Transverse colon (tissue), 4 donors: ENCODE measurements around the gene PDXP. TPM values are rescaled to one million over a fixed set of nuclear protein-coding genes. Genes with fewer than 3 reads are reported as not detected.

Experiments
- DNase-seq: peaks from one replicate; pipeline ENCODE4 v3.0.0-alpha.2; 2019
- H3K27ac ChIP-seq, 4 donors: fragments of 200-600 bp; sonication (generic); 2 replicates each; pipeline ENCODE4 v1.5.1; 2016 to 2018; ENCODE audit warnings: inconsistent platforms in 4 of 4
- H3K27me3 ChIP-seq: fragments of 200-600 bp; sonication (generic); 2 replicates; pipeline ENCODE4 v1.5.1; 2017; ENCODE audit warnings: inconsistent platforms
- H3K36me3 ChIP-seq, 4 donors: fragments of 200-600 bp; sonication (generic); 2 replicates each; pipeline ENCODE4 v1.5.1; 2017 to 2019; ENCODE audit warnings: inconsistent platforms in 4 of 4
- H3K4me1 ChIP-seq, 4 donors: fragments of 200-600 bp; sonication (generic); 2 replicates each; pipeline ENCODE4 v1.5.1; 2017 to 2020; ENCODE audit warnings: inconsistent platforms in 4 of 4
- H3K4me3 ChIP-seq, 4 donors: fragments of 200-600 bp; sonication (generic); 1 replicate in 1 of 4; 2 replicates in 3 of 4; pipeline versions ENCODE4 v1.5.1 to v1.6.1; 2017 to 2019; ENCODE audit warnings: inconsistent platforms in 4 of 4
- H3K9me3 ChIP-seq, 2 donors: fragments of 200-600 bp; sonication (generic); 2 replicates each; pipeline ENCODE4 v1.5.1; 2017 to 2019; ENCODE audit warnings: inconsistent platforms in 2 of 2
- CTCF ChIP-seq, 5 experiments: fragments of 200-600 bp in 3 of 5; fragments of 450-650 bp in 2 of 5; sonication (generic) in 3 of 5; IDR thresholded peaks; 1 replicate in 2 of 5; 2 replicates in 3 of 5; pipeline ENCODE4 v1.5.1; 2016 to 2017; ENCODE audit warnings: antibody characterized with exemption in 5 of 5, inconsistent platforms in 3 of 5, mild to moderate bottlenecking in 2 of 5, moderate library complexity in 1 of 5
- EP300 ChIP-seq: sonication (generic); formaldehyde crosslinking; IDR thresholded peaks from one replicate; pipeline ENCODE4 v1.6.1; 2017; ENCODE audit warnings: antibody characterized with exemption, low read depth
- POLR2A ChIP-seq: fragments of 450-650 bp; IDR thresholded peaks from one replicate; pipeline ENCODE4 v1.6.1; 2016; ENCODE audit warnings: antibody characterized with exemption, mild to moderate bottlenecking, moderate library complexity
- POLR2AphosphoS5 ChIP-seq, 3 donors: sonication (generic); formaldehyde crosslinking; IDR thresholded peaks; one replicate each; pipeline ENCODE4 v1.6.1; 2016; ENCODE audit warnings: antibody characterized with exemption in 3 of 3
- WGBS, 2 donors: methylation state at CpG; one replicate each; pipeline ENCODE4 v1.1.5; 2018; ENCODE audit warnings: low coverage in 1 of 2; 5-methylcytosine and 5-hydroxymethylcytosine counted together
- in situ Hi-C, 4 donors: fragments of 200-750 bp; cut with MboI; loops; one replicate each; pipeline versions ENCODE4 v1.15.0 to v1.15.1; 2017; ENCODE audit warnings: low sequenced_read_pairs in 3 of 4, low pct_ligation_motif_present in 1 of 4, low pct_unique_long_range_greater_than_20kb in 1 of 4
- intact Hi-C: fragments of 100-400 bp; cut with DNase I; formaldehyde crosslinking; loops from one replicate; pipeline ENCODE4 v1.15.1; 2023; ENCODE audit warnings: low total_unique reads
- total RNA-seq, 4 donors: library from RNA; depleted of rRNA; stranded (reverse); fragments of >200 nt; gene quantifications; one replicate each; pipeline ENCODE4 v1.1.0, GENCODE V29; 2016

PDXP gene
- total RNA-seq, 4 donors from 2014 or later, result 28.9 to 126 (median 50.7) TPM

- Histone ChIP-seq H3K9me3 (no peaks in the 10 kb centered on the region), H3K4me1 (peaks cover 0 to 13% (median 6%) of the 10 kb centered on the region in 4 donors), H3K36me3 (no peaks in the 10 kb centered on the region), H3K4me3 (no peak overlapping the region), H3K27ac (no peak overlapping the region), H3K27me3 (no peaks in the 10 kb centered on the region)
- WGBS, 2 donors, result 63 to 69% methylated on average over 6 to 8 of the region's 8 CpGs
- TF ChIP-seq CTCF (IDR thresholded peaks at IDR 0.05) (no peak), POLR2AphosphoS5 (IDR thresholded peaks at IDR 0.05) (no peak), EP300 (no peak), POLR2A (no peak)
- intact Hi-C loops, result no loop called here
- in situ Hi-C loops, result no loop called here
- DNase-seq, result no peak
Measured at GRCh38 chr22:37701141-37701786, 42.7 kb downstream of the PDXP start.

DNA sequence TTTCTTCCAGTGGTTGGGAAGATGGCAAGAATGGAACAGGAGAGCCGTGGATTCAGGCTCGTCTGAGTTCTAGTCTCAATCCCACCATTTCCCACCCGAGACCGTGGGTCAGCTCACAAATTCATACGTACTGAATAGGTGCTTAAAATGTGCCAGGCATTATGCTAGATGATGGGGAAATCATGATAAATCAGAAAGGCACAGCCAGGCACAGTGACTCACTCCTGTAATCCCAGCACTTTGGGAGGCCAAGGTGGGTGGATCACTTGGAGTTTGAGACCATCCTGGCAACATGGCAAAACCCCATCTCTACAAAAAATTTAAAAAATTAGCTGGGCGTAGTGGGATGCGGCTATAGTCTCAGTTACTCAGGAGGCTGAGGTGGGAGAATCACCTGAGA, 45.4 kb downstream of the PDXP start:
- Histone ChIP-seq H3K4me3 (no peak overlapping the region), H3K4me1 (no peaks in the 10 kb centered on the region), H3K27ac (no peak overlapping the region), H3K9me3 (no peaks in the 10 kb centered on the region), H3K27me3 (no peaks in the 10 kb centered on the region), H3K36me3 (no peaks in the 10 kb centered on the region)
- TF ChIP-seq CTCF (IDR thresholded peaks at IDR 0.05), result no peak
- intact Hi-C loops (no loop called here), in situ Hi-C loops (no loop called here)
- WGBS, 2 donors, result 81 to 100% methylated on average over 2 to 7 of the region's 7 CpGs
- DNase-seq, result no peak

- WGBS, 2 donors, result 82 to 89% methylated on average over 3 of the region's 3 CpGs
- no peaks in the 10 kb centered on the region for H3K36me3 ChIP-seq
- H3K27ac ChIP-seq, result no peak overlapping the region
- in situ Hi-C loops, result no loop called here
- no peak overlapping the region for H3K4me3 ChIP-seq
- no peak for DNase-seq
- no peaks in the 10 kb centered on the region for H3K27me3 ChIP-seq
- intact Hi-C loops, result no loop called here
- no peaks in the 10 kb centered on the region for H3K9me3 ChIP-seq
- H3K4me1 ChIP-seq, result no peaks in the 10 kb centered on the region
- TF ChIP-seq POLR2A (no peak), POLR2AphosphoS5 (IDR thresholded peaks at IDR 0.05) (no peak), EP300 (no peak), CTCF (IDR thresholded peaks at IDR 0.05) (no peak)
Measured at GRCh38 chr22:37704645-37705044, 46.1 kb downstream of the PDXP start.

- Histone ChIP-seq H3K4me1 (no peaks in the 10 kb centered on the region), H3K36me3 (no peaks in the 10 kb centered on the region), H3K4me3 (no peak overlapping the region), H3K27ac (no peak overlapping the region), H3K27me3 (no peaks in the 10 kb centered on the region), H3K9me3 (no peaks in the 10 kb centered on the region)
- DNase-seq, result no peak
- WGBS, 2 donors, result 92 to 100% methylated on average over 1 to 3 of the region's 3 CpGs
- TF ChIP-seq POLR2A, result no peak
- TF ChIP-seq EP300, result no peak
- TF ChIP-seq POLR2AphosphoS5 (IDR thresholded peaks at IDR 0.05), result no peak
- TF ChIP-seq CTCF (IDR thresholded peaks at IDR 0.05), result no peak
- intact Hi-C loops (no loop called here), in situ Hi-C loops (no loop called here)
Measured at GRCh38 chr22:37705205-37705604, 46.7 kb downstream of the PDXP start.
